Mesothelial cell of epicardium (in vitro differentiated cells): ENCODE data around the gene COP1. TPM values are rescaled to one million over a fixed set of nuclear protein-coding genes. Genes with fewer than 3 reads are reported as not detected.

Source experiments
- DNase-seq, 2 experiments: peaks; one replicate each; pipeline ENCODE4 v3.0.0; 2021; ENCODE audit warnings: low spot score in 2 of 2; ENCODE audit not compliant: unreplicated experiment in 2 of 2
- H3K27ac Mint-ChIP-seq: 2 replicates; pipeline ENCODE4 v1.8.0; 2021; ENCODE audit warnings: mixed read lengths
- H3K27me3 Mint-ChIP-seq: 2 replicates; pipeline ENCODE4 v1.8.0; 2021; ENCODE audit warnings: low read depth, mixed read lengths
- H3K36me3 Mint-ChIP-seq: 2 replicates; pipeline ENCODE4 v1.8.0; 2021; ENCODE audit warnings: mixed read lengths
- H3K4me1 Mint-ChIP-seq: 2 replicates; pipeline ENCODE4 v1.8.0; 2021; ENCODE audit warnings: mixed read lengths
- H3K4me3 Mint-ChIP-seq: 2 replicates; pipeline ENCODE4 v1.8.0; 2021; ENCODE audit warnings: mild to moderate bottlenecking, moderate library complexity, mixed read lengths
- H3K9me3 Mint-ChIP-seq: 2 replicates; pipeline ENCODE4 v1.8.0; 2021; ENCODE audit warnings: mixed read lengths
- CTCF ChIP-seq: fragments of 200-600 bp; sonication (generic); IDR thresholded peaks from one replicate; pipeline ENCODE4 v1.5.0; 2021; ENCODE audit warnings: antibody characterized with exemption; ENCODE audit not compliant: unreplicated experiment
- total RNA-seq: library from RNA; stranded (reverse); gene quantifications from 3 replicates; pipeline ENCODE4 v1.2.1, GENCODE V29; 2021

The COP1 gene
- total RNA-seq, 1 donor from 2014 or later = 47.9 TPM

- no peaks in the 10 kb centered on the region for H3K4me1 Mint-ChIP-seq
- no peak overlapping the region for H3K27ac Mint-ChIP-seq
- no peak for TF ChIP-seq CTCF
- H3K27me3 Mint-ChIP-seq = no peaks in the 10 kb centered on the region
- no peak overlapping the region for H3K4me3 Mint-ChIP-seq
- DNase-seq = no peak
- peaks cover 44% of the 10 kb centered on the region for H3K36me3 Mint-ChIP-seq
- H3K9me3 Mint-ChIP-seq = peaks cover 21% of the 10 kb centered on the region
Observed at GRCh38 chr1:176142973-176143372, 64.1 kb downstream of the COP1 start.

GRCh38 chr1:176141449-176141848 lies 65.6 kb downstream of the COP1 start:
- no peaks in the 10 kb centered on the region for H3K27me3 Mint-ChIP-seq
- TF ChIP-seq CTCF = no peak
- no peak overlapping the region for H3K27ac Mint-ChIP-seq
- peaks cover 36% of the 10 kb centered on the region for H3K36me3 Mint-ChIP-seq
- peaks cover 21% of the 10 kb centered on the region for H3K9me3 Mint-ChIP-seq
- no peak overlapping the region for H3K4me3 Mint-ChIP-seq
- peaks cover 5% of the 10 kb centered on the region for H3K4me1 Mint-ChIP-seq
- DNase-seq = no peak

GRCh38 chr1:176136891-176137290 lies 70.2 kb downstream of the COP1 start:
- Mint-ChIP-seq H3K27me3 (no peaks in the 10 kb centered on the region), H3K4me3 (no peak overlapping the region), H3K36me3 (peaks cover 21% of the 10 kb centered on the region), H3K9me3 (peaks cover 4% of the 10 kb centered on the region), H3K27ac (no peak overlapping the region), H3K4me1 (peaks cover 7% of the 10 kb centered on the region)
- DNase-seq = no peak
- TF ChIP-seq CTCF = no peak

GRCh38 chr1:176134666-176135065 lies 72.4 kb downstream of the COP1 start:
- no peak overlapping the region for H3K27ac Mint-ChIP-seq
- H3K4me1 Mint-ChIP-seq = peaks cover 8% of the 10 kb centered on the region
- H3K9me3 Mint-ChIP-seq = peaks cover 4% of the 10 kb centered on the region
- no peaks in the 10 kb centered on the region for H3K27me3 Mint-ChIP-seq
- DNase-seq = no peak
- no peak overlapping the region for H3K4me3 Mint-ChIP-seq
- TF ChIP-seq CTCF = no peak
- H3K36me3 Mint-ChIP-seq = peaks cover 18% of the 10 kb centered on the region

GRCh38 chr1:176122282-176122681 lies 84.8 kb downstream of the COP1 start:
- peaks cover 45% of the 10 kb centered on the region for H3K36me3 Mint-ChIP-seq
- H3K4me1 Mint-ChIP-seq = no peaks in the 10 kb centered on the region
- no peak for TF ChIP-seq CTCF
- H3K9me3 Mint-ChIP-seq = peaks cover 42% of the 10 kb centered on the region
- no peak overlapping the region for H3K27ac Mint-ChIP-seq
- no peak overlapping the region for H3K4me3 Mint-ChIP-seq
- no peaks in the 10 kb centered on the region for H3K27me3 Mint-ChIP-seq
- DNase-seq = no peak

GRCh38 chr1:176119549-176119948 lies 87.5 kb downstream of the COP1 start:
- Mint-ChIP-seq H3K4me3 (no peak overlapping the region), H3K9me3 (peaks cover 19% of the 10 kb centered on the region), H3K27me3 (no peaks in the 10 kb centered on the region), H3K27ac (no peak overlapping the region), H3K4me1 (no peaks in the 10 kb centered on the region), H3K36me3 (peaks cover 32% of the 10 kb centered on the region)
- no peak for TF ChIP-seq CTCF
- DNase-seq = no peak
